Skin of body (tissue), 2 donors: ENCODE measurements around the gene KLK1. TPM values are rescaled to one million over a fixed set of nuclear protein-coding genes. Genes with fewer than 3 reads are reported as not detected.
"Not testable (repeated sequence)": the region's sequence is repeated elsewhere in the genome, so short reads cannot be mapped to it uniquely, and the experiment has no call there.

Source experiments
- DNase-seq: peaks from one replicate; lab custom pipeline; 2025; lab: John Stamatoyannopoulos, UW
- total RNA-seq: library from RNA; depleted of rRNA; stranded (reverse); fragments of >200 nt; gene quantifications from one replicate; pipeline ENCODE4 v1.2.3, GENCODE V29; 2014

The KLK1 gene
- total RNA-seq, 1 donor from 2014 or later = 7.9 TPM

DNA sequence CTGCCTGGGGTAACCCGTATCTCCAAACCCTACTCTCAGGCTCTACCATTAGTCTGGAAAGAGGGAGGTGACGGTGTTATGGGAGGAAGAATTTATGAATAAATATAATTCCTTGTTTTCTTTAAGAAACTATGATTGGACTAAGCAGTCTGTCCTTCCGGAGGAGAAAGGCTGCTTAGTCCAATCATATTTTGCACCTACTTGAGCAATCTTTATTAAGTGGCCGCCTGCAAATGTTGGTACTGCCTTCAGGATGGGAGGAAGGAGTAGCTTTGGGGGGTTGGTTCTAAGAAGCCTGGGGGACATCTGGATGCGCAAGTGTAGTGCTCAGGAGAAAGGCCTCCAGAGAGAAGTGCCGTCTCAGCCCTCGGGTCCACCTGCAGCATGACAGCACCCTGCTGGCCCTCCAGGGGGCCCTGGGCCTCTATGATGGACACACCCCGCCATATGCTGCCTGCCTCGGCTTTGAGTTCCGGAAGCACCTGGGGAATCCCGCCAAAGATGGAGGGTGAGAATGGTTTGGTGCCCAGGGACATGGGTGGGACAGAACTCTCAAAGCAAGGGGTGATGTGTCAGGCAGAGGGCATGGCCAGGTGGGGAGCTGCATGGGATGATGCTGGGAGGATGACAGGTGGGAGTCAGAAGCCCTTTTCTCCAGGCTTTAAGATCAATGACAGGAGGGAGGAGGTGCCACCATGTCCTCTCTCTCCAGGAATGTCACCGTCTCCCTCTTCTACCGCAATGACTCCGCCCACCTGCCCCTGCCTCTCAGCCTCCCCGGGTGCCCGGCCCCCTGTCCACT is 29.3 kb downstream of the KLK1 start:
- no peak for DNase-seq

DNA sequence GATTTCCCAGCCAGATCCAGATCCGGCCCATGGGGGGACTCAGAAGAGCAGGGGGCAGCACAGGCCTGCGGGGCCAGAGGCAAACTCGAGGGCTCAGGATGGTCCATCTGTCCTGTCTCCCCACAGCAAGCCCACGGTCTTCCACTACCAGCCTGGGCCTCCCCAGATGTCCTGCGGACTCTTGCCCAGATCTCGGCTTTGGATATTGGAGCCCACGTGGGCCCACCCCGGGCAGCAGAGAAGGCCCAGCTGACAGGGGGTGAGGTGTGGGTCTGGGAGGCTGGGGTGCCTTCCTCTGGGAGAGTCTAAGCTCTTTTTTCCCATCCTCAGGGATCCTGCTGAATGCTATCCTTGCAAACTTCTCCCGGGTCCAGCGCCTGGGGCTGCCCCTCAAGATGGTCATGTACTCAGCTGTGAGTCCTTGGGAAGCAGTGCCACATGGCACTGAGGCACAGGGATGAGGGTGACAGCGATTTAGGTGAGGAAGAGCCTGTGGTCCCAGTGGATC is 30.0 kb downstream of the KLK1 start:
- no peak for DNase-seq

DNA sequence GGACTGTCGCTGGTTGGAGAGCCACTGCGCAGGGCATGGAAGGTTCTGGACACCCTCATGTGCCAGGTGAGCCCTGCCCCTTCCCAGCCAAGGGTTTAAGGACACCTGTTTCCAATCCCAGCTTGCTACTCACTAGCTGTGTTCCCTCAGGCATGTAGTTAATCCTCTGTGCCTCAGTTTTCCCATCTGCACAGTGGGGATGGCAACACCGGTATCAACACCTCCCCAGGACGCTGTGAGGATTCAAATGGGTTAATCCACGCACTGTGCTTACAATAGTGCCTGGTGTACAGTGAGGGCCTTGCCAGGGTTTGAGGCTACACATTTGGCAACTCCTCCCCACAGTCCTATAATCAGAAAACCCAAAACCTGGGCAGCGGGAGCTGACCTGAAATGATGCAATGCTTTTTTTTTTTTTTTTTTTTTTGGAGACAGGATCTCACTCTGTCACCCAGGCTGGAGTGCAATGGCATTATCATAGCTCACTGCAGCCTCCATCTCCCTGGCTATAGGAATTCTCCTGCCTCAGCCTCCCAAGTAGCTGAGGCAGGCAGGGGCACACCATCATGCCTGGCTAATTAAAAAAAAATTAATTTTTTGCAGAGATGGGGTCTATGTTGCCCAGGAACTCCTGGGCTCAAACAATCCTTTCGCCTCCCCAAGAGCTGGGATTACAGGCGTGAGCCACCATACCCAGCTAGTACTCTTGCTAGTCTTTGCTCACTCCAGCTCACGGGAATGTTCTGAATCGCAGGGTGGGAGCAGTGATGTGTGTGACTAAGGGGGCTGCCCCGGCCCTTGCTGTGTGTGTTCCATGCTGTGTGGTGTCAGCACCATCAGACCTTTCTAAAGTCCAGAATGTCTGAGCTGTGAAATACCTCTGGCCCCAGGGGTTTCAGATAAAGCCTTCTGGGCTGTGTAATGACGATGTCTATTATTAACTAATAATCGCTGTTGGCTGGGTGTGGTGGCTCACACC is 31.0 kb downstream of the KLK1 start:
- no peak for DNase-seq

DNA sequence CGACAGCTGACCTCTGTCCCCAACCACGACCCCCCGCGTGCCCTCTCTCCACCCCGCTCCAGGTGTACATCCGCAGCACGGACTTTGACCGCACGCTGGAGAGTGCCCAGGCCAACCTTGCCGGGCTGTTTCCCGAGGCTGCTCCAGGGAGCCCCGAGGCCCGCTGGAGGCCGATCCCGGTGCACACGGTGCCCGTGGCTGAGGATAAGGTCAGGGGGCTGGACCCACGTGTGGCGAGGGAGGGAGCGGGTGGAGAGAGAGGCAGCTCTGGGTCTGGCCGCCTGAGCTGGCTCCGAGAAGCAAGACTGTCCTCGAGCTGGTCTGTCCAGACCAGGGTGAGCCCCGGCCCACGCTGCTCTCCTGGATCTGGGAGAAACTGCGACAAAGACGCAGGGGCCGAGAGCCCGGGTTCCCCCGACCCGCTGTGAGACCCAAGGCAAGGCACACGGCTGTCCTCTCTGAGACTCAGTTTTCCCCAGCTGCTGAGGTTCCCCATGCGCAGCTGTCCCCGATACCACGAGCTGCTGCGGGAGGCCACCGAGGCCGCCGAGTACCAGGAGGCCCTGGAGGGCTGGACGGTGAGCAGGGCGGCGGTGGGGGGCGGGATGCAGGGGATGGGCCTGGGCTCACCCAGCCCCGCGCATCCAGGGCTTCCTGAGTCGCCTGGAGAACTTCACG is 31.9 kb downstream of the KLK1 start:
- DNase-seq = no peak

DNA sequence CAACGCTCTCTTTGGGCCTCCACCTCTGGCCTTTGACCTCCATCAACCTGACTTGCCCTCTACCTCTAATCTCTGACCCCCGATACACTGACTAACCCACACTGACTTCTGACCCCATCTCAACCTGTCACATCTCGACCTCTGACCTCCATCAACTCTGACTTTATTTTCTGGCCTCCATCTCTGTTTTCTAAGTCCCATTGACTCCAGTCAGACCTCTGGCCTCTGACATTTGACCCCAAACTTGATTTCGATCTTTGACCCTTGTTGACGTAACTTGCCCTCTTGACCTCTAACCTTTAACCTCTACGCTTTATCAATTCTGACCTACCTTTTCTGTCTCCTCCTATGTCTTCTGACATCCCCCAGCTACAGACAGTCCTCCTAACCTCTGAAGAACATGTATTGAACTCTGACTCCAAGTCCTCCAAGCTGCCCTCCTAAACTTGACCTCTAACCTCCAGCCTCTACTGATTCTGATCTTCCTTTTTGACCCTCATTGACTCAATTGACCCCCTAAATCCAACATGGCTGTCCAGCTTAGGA is 32.6 kb downstream of the KLK1 start:
- no peak for DNase-seq

DNA sequence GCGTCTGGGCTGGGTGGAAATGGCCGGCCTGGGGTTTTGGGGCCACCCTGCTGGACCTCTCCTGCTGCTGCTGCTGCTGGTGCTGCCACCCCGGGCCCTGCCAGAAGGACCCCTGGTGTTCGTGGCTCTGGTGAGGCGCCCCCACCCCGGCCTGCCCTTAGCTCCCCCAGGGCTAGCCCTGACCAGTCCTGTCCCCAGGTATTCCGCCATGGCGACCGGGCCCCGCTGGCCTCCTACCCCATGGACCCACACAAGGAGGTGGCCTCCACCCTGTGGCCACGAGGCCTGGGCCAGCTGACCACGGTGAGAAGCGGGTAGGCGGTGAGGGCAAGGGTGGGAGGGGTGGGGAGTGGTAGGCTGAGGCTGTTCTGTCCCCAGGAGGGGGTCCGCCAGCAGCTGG is 33.2 kb downstream of the KLK1 start, which contains the start of gene ACP4:
Gene ACP4, plus strand, starts transcription at position 20 of the 400 bp plus-strand sequence. Its CDS starts 0 bp downstream, at position 20.
- DNase-seq = no peak

DNA sequence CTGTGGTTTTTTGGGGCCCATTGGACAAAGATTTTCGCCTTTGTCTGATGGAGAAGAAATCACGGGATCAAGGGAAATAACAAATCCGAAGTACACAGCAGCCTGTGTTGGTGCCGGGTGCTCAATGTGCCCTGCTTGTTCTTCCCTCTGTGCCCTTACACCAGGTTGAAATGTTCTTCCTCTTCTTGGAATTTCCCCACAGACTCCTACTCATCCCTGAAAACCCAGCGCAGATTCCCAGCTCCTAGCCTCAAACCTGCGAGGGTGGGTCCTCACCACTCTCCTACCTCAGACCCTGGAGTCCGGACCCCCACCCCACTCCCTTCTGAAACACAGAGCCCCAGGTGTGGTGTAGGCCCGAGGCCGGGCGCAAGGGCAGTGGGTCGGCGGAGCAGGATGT is 38.3 kb downstream of the KLK1 start:
- no peak for DNase-seq

DNA sequence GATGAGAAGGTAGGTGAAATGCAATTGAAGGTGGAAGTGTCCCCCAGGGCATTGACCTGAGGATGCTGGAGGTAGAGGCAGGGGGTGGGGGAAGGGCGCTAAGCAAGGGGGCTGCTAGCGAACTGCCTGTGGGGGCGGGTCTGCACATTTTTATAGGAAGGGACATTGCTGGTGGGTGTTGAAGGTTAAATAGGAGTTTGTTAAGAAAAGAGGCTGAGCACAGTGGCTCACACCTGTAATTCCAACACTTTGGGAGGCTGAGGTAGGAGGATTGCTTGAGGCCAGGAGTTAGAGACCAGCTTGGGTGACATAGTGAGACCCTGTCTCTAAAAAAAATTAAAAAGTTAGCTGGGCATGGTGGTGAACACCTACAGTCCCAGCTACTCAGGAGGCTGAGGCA is 38.9 kb downstream of the KLK1 start:
- DNase-seq = no peak

DNA sequence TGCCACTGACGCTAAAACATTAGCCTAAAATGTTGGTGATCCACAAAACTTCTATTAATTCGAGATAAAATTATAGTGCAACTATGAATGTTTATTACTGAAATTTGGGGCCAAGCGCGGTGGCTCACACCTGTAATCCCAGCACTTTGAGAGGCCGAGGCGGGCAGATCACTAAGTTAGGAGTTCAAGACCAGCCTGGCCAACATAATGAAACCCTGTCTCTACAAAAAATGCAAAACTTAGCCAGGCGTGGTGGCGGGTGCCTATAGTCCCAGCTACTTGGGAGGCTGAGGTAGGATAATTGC is 39.8 kb downstream of the KLK1 start:
- not testable (repeated sequence) for DNase-seq

DNA sequence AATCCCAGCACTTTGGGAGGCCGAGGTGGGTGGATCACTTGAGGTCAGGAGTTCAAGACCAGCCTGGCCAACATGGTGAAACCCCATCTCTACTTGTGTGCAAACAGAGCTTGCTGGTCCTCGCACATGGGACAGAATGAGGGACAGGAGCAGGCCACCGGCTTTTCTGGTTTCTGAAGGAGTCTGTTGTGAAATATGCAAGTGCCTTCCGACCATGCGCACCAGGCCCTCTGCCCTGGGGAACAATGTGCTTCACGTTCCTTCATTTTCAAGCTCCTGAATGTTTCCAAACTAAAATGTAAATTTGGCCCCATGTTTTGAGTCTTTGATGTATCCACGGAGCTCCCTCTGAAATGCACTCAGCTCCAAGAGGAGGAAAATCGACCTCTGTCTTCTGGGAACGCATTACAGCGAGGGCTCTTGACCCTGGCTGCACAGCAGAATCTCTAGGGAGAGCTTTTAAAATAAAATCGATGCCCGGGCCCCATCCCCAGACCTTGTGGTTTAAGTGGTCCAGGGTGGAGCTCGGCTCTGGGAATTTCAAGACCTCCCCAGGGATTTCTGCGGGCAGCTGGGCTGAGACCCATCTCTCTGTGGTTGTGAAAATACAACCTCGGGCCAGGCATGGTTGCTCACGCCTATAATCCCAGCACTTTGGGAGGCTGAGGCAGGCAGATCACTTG is 42.7 kb downstream of the KLK1 start:
- DNase-seq = no peak

DNA sequence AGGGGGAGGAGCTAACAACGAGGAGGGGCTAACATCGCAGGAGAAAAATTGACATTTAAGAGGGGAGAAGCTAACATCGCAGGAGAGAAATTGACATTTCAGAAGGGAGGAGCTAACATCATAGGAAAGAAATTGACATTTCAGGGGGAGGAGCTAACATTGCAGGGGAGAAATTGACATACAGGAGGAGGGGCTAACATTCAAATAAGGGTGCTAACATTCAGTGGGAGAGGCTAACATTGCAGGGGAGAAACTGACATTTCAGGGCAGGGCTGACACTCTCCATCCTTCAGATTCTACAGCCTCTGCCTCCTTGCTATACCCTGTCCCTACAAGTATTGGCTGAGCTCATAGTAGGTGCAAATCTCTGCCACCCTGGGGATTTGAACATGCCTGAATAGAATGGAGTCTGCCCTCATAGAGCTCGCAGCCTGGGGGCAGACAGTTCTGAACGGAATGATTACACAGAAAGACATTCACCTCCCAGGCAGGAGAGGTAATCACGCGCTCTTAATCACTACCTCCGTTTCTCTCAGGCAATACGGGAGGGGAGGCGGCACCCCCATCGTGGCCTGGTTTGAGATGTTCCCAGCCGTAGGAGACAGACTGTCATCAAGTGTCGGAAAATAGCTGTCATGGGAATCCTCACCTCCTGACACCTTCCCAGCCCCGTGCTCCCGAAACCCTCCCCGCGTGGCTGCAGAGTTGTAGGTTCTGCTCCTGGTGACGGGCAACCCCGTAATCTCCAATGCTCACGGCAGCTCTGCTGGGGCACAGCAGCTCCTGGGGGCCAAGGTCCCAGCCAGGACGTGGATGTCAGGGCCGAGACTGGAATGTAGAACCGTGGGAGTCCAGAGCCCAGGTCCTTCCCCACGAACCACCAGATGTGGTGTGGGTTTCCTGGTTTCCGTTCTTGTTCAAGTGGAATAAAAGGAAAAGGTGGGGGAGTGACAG is 43.8 kb downstream of the KLK1 start:
- no peak for DNase-seq

DNA sequence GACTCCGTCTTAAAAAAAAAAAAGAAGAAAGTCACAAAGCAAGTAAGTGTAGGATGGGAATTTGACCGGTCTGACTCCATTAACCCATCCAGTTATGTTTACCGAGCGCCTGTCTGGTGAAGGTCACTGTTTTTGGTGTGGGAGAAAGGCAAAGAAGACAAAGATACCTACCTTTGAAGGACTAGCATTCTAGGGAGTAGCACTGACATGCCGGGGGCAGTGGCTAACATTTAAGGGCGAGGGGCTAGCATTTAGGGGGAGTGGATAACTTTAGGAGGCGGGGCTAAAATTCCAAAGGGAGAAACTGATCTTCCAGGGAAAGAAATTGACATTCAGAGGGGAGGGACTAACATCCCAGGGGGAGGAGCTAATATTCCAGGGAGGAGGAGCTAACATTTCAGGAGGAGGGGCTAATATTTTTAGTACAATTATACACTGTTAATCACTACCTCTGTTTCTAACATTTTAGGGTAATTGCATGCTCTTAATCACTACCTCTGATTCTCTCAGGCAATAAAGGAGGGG is 44.6 kb downstream of the KLK1 start:
- DNase-seq = no peak

DNA sequence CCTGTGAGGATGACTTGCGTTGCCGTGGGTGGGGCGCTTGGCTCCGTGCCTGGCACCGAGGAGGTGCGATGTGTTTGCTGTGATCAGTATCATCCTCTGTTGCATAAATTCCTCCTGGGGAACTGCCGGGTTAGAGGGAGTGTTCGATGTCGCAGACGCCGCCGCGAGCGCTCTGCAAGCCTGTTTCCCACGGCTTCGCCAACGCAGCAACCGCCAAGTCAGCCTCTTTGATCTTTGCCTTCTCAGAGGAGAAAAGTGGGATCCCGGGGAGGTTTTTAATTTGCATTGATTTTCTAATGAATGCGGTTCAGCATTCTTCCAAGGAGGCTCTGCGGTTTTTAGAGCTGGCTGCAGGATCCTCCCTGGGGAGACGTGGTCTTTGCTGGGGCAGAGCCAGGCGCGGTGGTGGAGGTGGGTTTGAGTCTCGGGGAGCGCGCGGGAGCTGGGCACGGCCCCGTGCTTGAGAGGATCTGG is 45.7 kb downstream of the KLK1 start:
- DNase-seq = no peak

DNA sequence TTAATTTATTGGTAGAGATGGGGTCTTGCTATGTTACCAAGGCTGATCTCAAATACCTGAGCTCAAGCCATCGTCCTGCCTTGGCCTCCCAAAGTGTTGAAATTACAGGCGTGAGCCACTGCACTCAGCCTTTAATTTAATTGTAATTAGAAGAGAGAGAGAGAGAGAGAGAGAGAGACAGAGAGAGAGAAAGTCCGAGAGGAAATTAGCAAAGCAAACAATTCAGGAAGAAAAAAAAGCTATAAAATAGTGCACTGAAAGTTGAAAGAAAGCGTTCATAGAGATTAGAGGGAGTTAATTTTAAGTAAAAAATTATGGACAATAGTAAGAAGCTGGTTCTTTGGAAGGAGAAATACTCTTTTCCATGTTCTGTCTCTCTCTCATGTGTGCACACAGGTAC is 46.3 kb downstream of the KLK1 start:
- DNase-seq = no peak

DNA sequence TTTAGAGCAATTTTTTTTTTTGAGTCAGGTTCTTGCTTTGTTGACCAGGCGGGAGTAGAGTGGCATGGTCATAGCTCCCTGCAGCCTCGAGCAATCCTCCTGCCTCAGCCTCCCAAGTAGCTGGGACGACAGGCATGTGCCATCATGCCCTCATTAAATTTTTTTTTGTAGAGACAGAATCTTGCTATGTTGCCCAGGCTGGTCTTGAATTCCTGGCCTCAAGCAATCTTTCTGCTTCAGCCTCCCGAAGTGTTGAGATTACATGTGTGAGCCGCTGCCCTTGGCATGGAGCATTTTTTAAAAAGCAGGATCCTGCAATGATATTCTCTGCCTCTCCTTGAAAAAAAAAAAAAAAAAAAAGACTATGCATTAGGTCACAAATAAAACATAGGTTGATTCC is 47.5 kb downstream of the KLK1 start:
- DNase-seq = no peak

DNA sequence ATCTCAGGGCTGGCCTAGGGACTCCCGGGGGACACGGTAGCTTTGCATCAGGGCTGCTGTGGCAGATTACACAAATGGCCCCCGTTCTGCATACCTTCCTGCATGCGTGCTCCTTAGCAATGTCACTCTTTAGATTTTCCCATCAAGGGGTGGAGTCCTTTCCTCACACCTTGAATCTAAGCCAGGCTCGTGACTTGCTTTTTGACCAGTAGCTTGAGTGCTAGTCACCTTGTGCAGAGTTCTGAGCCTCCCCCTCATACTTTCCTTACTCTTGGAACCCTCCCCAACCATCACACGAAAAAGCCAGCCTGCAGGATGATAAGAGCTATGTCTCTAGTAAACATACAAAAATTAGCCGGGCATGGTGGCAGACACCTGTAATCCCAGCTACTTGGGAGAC is 50.1 kb downstream of the KLK1 start:
- not testable (repeated sequence) for DNase-seq

DNA sequence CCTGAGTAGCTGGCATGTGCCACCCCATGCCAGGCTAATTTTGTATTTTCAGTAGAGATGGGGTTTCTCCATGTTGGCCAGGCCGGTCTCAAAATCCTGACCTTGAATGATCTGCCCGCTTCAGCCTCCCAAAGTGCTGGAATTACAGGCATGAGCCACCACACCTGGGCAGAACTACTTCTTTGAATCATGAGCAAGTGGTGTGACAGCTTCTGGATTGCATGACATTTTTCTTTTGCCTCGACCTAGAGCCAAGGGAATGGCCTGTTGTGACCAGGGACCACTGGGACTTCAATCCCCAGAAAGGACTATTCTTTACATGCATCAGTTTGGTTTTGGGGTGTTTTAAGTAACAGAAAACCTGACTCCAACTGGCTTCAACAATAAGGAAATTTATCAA is 50.7 kb downstream of the KLK1 start:
- DNase-seq = not testable (repeated sequence)

DNA sequence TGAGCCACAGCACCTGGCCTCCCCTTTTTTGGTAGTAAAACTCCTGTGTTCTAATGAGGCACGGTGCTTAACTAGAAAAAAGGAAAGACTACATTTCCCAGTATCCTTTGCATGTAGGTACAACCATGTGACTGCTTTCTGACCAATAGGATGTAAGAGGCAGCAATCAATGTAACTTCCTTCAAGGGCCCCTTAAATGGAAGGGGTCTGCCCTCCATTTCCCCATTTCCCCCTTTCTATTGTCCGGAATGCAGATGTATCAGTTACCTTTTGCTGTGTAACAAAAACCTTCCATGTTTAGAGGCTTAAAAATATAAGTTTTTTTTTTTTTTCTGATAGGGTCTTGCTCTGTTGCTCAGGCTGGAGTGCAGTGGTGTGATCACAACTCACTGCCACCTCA is 51.1 kb downstream of the KLK1 start:
- DNase-seq = no peak

DNA sequence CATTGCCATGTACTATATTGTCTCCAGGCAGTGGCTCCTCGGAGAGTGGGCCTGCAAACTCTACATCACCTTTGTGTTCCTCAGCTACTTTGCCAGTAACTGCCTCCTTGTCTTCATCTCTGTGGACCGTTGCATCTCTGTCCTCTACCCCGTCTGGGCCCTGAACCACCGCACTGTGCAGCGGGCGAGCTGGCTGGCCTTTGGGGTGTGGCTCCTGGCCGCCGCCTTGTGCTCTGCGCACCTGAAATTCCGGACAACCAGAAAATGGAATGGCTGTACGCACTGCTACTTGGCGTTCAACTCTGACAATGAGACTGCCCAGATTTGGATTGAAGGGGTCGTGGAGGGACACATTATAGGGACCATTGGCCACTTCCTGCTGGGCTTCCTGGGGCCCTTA is 52.7 kb downstream of the KLK1 start:
- no peak for DNase-seq
